ENCODE measurements around the gene RAB31. TPM values are rescaled to one million over a fixed set of nuclear protein-coding genes. Genes with fewer than 3 reads are reported as not detected.

Gene RAB31
- total RNA-seq, 4 donors from 2014 or later = 17.4 to 76.0 (median 45.0) TPM

DNA sequence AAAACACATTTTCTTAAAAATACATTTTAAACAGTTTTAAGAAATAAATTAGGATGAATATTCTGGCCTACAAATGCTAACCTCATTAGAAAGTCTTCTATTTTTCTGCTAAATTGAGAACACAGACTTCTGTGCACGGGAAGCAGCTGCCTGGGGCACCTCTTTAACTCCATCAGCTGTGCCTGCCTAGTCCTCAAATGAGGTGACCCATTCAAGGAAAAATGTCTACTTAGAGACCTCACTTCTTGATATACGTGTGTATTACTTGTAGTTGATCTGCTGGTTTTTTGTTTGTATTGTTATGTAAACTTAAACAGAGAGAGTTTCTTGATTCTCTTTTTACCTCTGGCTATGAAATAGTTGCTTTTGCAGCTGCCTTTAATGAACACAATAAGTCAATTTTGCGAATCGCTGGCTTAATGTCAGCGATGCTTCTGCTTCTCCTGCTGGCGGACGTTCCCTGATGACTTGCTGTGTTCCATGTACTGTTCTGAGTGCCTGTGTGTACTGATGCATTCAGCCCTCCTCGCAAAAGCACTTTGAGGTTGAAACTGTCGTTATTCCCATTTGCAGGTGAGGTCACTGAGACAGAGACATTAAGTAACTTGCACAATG is 88.9 kb downstream of the RAB31 start:
- TF ChIP-seq, protein P1, sequence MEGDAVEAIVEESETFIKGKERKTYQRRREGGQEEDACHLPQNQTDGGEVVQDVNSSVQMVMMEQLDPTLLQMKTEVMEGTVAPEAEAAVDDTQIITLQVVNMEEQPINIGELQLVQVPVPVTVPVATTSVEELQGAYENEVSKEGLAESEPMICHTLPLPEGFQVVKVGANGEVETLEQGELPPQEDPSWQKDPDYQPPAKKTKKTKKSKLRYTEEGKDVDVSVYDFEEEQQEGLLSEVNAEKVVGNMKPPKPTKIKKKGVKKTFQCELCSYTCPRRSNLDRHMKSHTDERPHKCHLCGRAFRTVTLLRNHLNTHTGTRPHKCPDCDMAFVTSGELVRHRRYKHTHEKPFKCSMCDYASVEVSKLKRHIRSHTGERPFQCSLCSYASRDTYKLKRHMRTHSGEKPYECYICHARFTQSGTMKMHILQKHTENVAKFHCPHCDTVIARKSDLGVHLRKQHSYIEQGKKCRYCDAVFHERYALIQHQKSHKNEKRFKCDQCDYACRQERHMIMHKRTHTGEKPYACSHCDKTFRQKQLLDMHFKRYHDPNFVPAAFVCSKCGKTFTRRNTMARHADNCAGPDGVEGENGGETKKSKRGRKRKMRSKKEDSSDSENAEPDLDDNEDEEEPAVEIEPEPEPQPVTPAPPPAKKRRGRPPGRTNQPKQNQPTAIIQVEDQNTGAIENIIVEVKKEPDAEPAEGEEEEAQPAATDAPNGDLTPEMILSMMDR (IDR thresholded peaks at IDR 0.05) = no peak
- TF ChIP-seq POLR2A (IDR thresholded peaks at IDR 0.05) = no peak
- intact Hi-C loops (cut with DNase I) = no loop called here

DNA sequence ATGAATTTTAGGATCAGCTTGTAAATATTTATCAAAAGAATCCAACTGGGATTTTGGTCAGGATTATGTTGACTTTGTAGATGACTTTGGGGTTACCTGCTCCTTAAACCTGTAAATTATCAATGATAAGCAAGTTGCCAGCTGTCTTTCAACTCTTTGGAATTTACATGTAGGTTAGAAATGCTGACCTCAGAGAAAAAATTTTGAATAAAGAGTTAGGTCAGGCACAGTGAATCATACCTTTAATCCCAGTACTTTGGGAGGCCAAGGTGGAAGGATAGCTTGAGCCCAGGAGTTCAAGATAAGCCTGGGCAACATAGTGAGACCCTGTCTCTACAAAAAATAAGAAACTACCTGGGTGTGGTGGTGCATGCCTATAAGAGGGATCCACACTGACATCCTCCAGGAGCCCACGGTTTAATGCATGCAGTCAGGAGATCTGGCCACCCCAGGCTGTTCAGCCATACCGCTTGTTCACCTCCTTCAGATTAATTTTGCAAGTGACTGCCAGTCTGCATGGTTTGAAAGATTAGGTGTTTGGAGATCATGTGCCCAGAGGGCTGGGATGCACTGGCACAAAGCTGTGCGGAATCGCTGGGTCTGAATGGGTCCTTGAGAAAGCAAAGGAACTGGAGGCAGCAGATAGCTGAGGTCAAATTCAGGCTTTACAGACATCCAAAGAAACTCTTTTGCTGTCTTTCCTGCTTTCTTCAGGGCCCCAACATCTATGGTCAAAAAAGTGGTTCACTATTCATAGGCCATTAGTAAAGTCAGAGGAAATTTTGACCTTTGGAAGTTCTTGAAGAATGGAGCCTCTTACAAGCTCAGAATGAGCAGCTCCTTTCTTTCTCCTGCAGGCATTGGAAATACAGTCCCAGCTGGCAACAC is 94.3 kb downstream of the RAB31 start:
- WGBS, 2 donors = 77 to 79% methylated on average over 3 to 4 of the region's 4 CpGs
- no peaks in the 10 kb centered on the region for H3K36me3 ChIP-seq
- no peak for DNase-seq
- H3K27ac ChIP-seq = no peak overlapping the region
- peaks cover 4 to 39% (median 17%) of the 10 kb centered on the region in 3 donors for H3K4me1 ChIP-seq
- intact Hi-C loops (cut with DNase I) = no loop called here
- no peak for TF ChIP-seq POLR2A (IDR thresholded peaks at IDR 0.05)
- TF ChIP-seq, protein P1 (IDR thresholded peaks at IDR 0.05) = no peak
- H3K27me3 ChIP-seq = no peaks in the 10 kb centered on the region
- H3K9me3 ChIP-seq = no peaks in the 10 kb centered on the region
- H3K4me3 ChIP-seq = no peak overlapping the region

More for the DNA sequence above, 88.9 kb downstream of the RAB31 start:
- WGBS, 2 donors = 37 to 46% methylated on average over 9 of the region's 9 CpGs
- Histone ChIP-seq H3K27ac (peak overlapping the region in 3 of 4 donors; percentile 11 to 34 (median 14)), H3K4me1 (peaks cover 0 to 13% (median 0%) of the 10 kb centered on the region in 3 donors), H3K9me3 (no peaks in the 10 kb centered on the region), H3K27me3 (no peaks in the 10 kb centered on the region), H3K4me3 (no peak overlapping the region), H3K36me3 (peaks cover 0 to 10% (median 0%) of the 10 kb centered on the region in 3 donors)
- no peak for DNase-seq

DNA sequence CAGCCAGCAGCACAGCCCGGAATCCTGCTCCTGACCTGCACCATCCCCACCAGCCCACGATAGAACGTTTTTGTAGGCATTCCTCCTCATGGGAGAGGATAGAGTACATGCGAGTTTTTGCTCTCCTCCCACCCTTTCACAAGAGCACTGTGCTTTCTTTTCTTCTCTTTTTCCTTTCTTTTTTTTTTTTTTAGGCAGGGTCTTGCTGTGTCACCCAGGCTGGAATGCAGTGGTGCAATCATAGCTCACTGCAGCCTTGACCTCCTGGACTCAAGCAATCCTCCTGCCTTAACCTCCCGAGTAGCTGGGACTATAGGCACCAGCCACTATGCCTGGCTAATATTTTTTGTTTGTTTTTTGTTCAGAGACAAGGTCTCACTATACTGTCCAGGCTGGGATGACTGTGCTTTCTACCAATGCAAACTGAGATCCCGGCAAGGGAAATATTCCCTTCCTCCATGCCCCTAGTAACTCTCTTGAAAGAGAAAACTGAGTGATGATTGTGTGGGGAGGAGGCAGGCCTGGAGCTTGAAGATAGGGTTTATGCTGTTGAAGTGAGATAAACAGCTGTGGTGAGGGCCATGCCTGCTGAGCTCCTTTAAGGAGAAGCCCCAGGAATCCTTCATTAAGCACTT is 95.1 kb downstream of the RAB31 start:
- 69 to 76% methylated on average over 6 of the region's 6 CpGs for WGBS, 2 donors
- Histone ChIP-seq H3K4me3 (no peak overlapping the region), H3K27me3 (no peaks in the 10 kb centered on the region), H3K9me3 (no peaks in the 10 kb centered on the region), H3K4me1 (peaks cover 5 to 41% (median 21%) of the 10 kb centered on the region in 3 donors), H3K36me3 (no peaks in the 10 kb centered on the region), H3K27ac (peak overlapping the region in 2 of 4 donors; percentile 4 to 19)
- intact Hi-C loops (cut with DNase I) = no loop called here
- TF ChIP-seq, protein P1 (IDR thresholded peaks at IDR 0.05) = no peak
- no peak for TF ChIP-seq POLR2A (IDR thresholded peaks at IDR 0.05)
- DNase-seq = no peak

DNA sequence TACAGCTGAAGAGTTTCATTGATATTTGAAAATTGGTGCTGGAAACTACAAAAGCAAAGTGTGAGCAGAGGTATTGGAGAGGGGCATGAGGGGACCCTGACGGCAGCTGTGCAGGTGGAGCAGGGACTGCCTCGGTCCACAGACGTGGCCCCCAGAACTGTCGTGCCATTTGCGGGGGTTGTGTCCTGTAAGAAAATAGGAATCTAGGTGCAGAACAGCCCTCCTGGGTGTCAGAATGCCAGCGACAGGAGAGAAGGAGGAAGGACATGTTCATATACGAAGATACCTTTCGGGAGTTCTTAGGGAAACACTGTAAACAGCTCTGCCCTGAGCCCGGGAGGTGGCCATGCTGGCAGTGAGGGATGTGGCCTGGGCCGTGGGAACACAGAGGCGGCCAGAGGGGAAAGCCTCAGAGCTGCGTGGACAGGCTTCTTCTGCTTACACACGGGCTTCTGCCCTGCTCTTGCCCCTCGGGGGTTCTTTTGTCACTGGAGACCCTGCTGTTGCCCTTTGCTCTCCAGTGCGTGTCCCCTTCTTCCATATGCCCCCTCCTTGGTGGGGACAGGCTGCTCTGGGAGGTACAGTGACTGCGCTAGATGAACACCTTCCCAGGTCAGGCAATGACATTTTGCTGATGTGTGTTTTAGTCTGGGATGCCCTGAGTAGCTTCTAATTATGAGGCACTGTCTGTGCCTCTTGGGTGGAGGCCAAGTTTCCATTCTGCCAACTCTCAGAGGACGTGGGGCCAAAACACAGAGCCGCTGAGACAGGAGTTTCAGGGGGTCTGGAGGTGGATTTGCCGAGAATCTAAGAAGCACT is 95.8 kb downstream of the RAB31 start:
- DNase-seq = no peak
- no peaks in the 10 kb centered on the region for H3K9me3 ChIP-seq
- no peak for TF ChIP-seq POLR2A (IDR thresholded peaks at IDR 0.05)
- TF ChIP-seq, protein P1 (IDR thresholded peaks at IDR 0.05) = no peak
- 54 to 59% methylated on average over 12 to 18 of the region's 19 CpGs for WGBS, 2 donors
- H3K4me3 ChIP-seq = no peak overlapping the region
- peak overlapping the region; percentile 4 to 57 (median 34) for H3K27ac ChIP-seq
- intact Hi-C loops (cut with DNase I) = no loop called here
- peaks cover 12 to 49% (median 29%) of the 10 kb centered on the region in 3 donors for H3K4me1 ChIP-seq
- no peaks in the 10 kb centered on the region for H3K36me3 ChIP-seq
- H3K27me3 ChIP-seq = no peaks in the 10 kb centered on the region
